HG02610 (cell line): ENCODE results near the gene BCAR3.

Source experiments
- ATAC-seq: cut with Tn5 transposase; IDR thresholded peaks from one replicate; pipeline ENCODE4 v1.9.1; 2021; ENCODE audit warnings: mild to moderate bottlenecking, moderate library complexity; ENCODE audit not compliant: unreplicated experiment

The BCAR3 gene

GRCh38 chr1:93518516-93518915, 163.1 kb downstream of the BCAR3 start:
- ATAC-seq: no peak

- no peak for ATAC-seq
Observed at GRCh38 chr1:93516164-93516563, 165.5 kb downstream of the BCAR3 start.
